NT2/D1 (cell line): ENCODE data around the gene IL21R.

ENCODE experiments used
- DNase-seq: peaks from one replicate; pipeline ENCODE4 v3.0.0-alpha.2; 2011; ENCODE audit warnings: low read depth, low spot score
- H3K27me3 ChIP-seq: 2 replicates; pipeline ENCODE4 v1.6.0; 2011; ENCODE audit warnings: mild to moderate bottlenecking; ENCODE audit not compliant: insufficient read length, insufficient read depth
- H3K36me3 ChIP-seq: 2 replicates; pipeline ENCODE4 v1.6.1; 2011; ENCODE audit warnings: mild to moderate bottlenecking, low read length, mixed read lengths; ENCODE audit not compliant: insufficient read depth, insufficient read length
- H3K4me1 ChIP-seq: 2 replicates; pipeline ENCODE4 v1.5.1; 2011; ENCODE audit not compliant: insufficient read depth, insufficient read length
- H3K4me3 ChIP-seq: 2 replicates; pipeline ENCODE4 v1.5.1; 2011; ENCODE audit warnings: low read depth; ENCODE audit not compliant: insufficient read length
- H3K9ac ChIP-seq: 2 replicates; pipeline ENCODE4 v1.6.0; 2011; ENCODE audit warnings: low read depth; ENCODE audit not compliant: insufficient read length
- H3K9me3 ChIP-seq: 2 replicates; pipeline ENCODE4 v1.5.1; 2011; ENCODE audit warnings: mild to moderate bottlenecking, low read length; ENCODE audit not compliant: insufficient read depth
- SUZ12 ChIP-seq: IDR thresholded peaks from 2 replicates; pipeline ENCODE4 v1.6.1; 2011; ENCODE audit not compliant: insufficient read length, insufficient read depth; ENCODE audit errors: extremely low read depth
- YY1 ChIP-seq: IDR thresholded peaks from 2 replicates; pipeline ENCODE4 v1.6.1; 2011; ENCODE audit not compliant: insufficient read length, insufficient read depth
- ZNF274 ChIP-seq: IDR thresholded peaks from 2 replicates; pipeline ENCODE4 v1.6.1; 2011; ENCODE audit warnings: mild to moderate bottlenecking, low read depth, low read length

The IL21R gene

GRCh38 chr16:27410761-27411160, 8.8 kb downstream of the IL21R start:
- Histone ChIP-seq H3K9ac (no peak overlapping the region), H3K27me3 (no peaks in the 10 kb centered on the region), H3K9me3 (no peaks in the 10 kb centered on the region; the same call in 1 of the 2 replicates), H3K4me1 (no peaks in the 10 kb centered on the region), H3K36me3 (no peaks in the 10 kb centered on the region), H3K4me3 (no peak overlapping the region)
- no peak for TF ChIP-seq YY1
- TF ChIP-seq ZNF274, result no peak
- no peak for TF ChIP-seq SUZ12
- no peak for DNase-seq

GRCh38 chr16:27413956-27414355, 12.0 kb downstream of the IL21R start:
- DNase-seq, result no peak
- Histone ChIP-seq H3K4me1 (no peaks in the 10 kb centered on the region), H3K9ac (no peak overlapping the region), H3K36me3 (no peaks in the 10 kb centered on the region), H3K27me3 (no peaks in the 10 kb centered on the region), H3K4me3 (no peak overlapping the region), H3K9me3 (no peaks in the 10 kb centered on the region; the same call in 1 of the 2 replicates)
- TF ChIP-seq SUZ12 (no peak), YY1 (no peak), ZNF274 (no peak)

GRCh38 chr16:27414788-27415431, 12.9 kb downstream of the IL21R start:
- no peak for DNase-seq
- TF ChIP-seq ZNF274, result no peak
- no peak for TF ChIP-seq SUZ12
- TF ChIP-seq YY1, result no peak
- no peaks in the 10 kb centered on the region for H3K36me3 ChIP-seq
- H3K4me3 ChIP-seq, result no peak overlapping the region
- H3K27me3 ChIP-seq, result no peaks in the 10 kb centered on the region
- H3K9me3 ChIP-seq, result no peaks in the 10 kb centered on the region
- no peaks in the 10 kb centered on the region for H3K4me1 ChIP-seq
- H3K9ac ChIP-seq, result no peak overlapping the region

GRCh38 chr16:27417047-27417671, 15.2 kb downstream of the IL21R start:
- H3K9ac ChIP-seq, result no peak overlapping the region
- no peaks in the 10 kb centered on the region for H3K4me1 ChIP-seq
- H3K36me3 ChIP-seq, result no peaks in the 10 kb centered on the region
- DNase-seq, result no peak
- H3K4me3 ChIP-seq, result no peak overlapping the region
- H3K27me3 ChIP-seq, result no peaks in the 10 kb centered on the region
- H3K9me3 ChIP-seq, result peaks cover 15% of the 10 kb centered on the region
- no peak for TF ChIP-seq YY1
- no peak for TF ChIP-seq SUZ12
- no peak for TF ChIP-seq ZNF274

- Histone ChIP-seq H3K9ac (no peak overlapping the region), H3K9me3 (peaks cover 28% of the 10 kb centered on the region), H3K4me1 (peaks cover 2% of the 10 kb centered on the region), H3K27me3 (no peaks in the 10 kb centered on the region), H3K4me3 (no peak overlapping the region), H3K36me3 (no peaks in the 10 kb centered on the region)
- DNase-seq, result no peak
- TF ChIP-seq ZNF274, result no peak
Measured at GRCh38 chr16:27421961-27422740, 20.2 kb downstream of the IL21R start.

GRCh38 chr16:27424772-27425498, 23.0 kb downstream of the IL21R start:
- peaks cover 4% of the 10 kb centered on the region for H3K4me1 ChIP-seq
- no peaks in the 10 kb centered on the region for H3K27me3 ChIP-seq
- peaks cover 28% of the 10 kb centered on the region for H3K9me3 ChIP-seq
- H3K4me3 ChIP-seq, result no peak overlapping the region
- H3K36me3 ChIP-seq, result no peaks in the 10 kb centered on the region
- TF ChIP-seq ZNF274 (no peak), YY1 (no peak), SUZ12 (no peak)
- DNase-seq, result no peak
- no peak overlapping the region for H3K9ac ChIP-seq

- Histone ChIP-seq H3K4me3 (no peak overlapping the region), H3K9me3 (peaks cover 24% of the 10 kb centered on the region), H3K9ac (no peak overlapping the region), H3K36me3 (no peaks in the 10 kb centered on the region), H3K4me1 (peaks cover 5% of the 10 kb centered on the region), H3K27me3 (no peaks in the 10 kb centered on the region)
- no peak for DNase-seq
- TF ChIP-seq ZNF274, result no peak
- no peak for TF ChIP-seq YY1
- no peak for TF ChIP-seq SUZ12
Measured at GRCh38 chr16:27425961-27426360, 24.0 kb downstream of the IL21R start.
